Thyroid gland (tissue), 4 donors: ENCODE results near the gene COPE.

Source experiments
- POLR2A ChIP-seq, 2 donors: fragments of 450-650 bp; IDR thresholded peaks; one replicate each; pipeline ENCODE4 v1.6.1; 2017; ENCODE audit warnings: antibody characterized with exemption in 2 of 2, mild to moderate bottlenecking in 2 of 2, moderate library complexity in 1 of 2
- TF ChIP-seq, protein P1 (sequence below), 6 experiments: fragments of 200-600 bp in 3 of 6; fragments of 450-650 bp in 3 of 6; sonication (generic) in 3 of 6; IDR thresholded peaks; one replicate each; pipeline ENCODE4 v1.5.1; 2016 to 2019; ENCODE audit warnings: antibody characterized with exemption in 6 of 6, mild to moderate bottlenecking in 2 of 6, inconsistent platforms in 1 of 6, moderate library complexity in 1 of 6

DNA sequence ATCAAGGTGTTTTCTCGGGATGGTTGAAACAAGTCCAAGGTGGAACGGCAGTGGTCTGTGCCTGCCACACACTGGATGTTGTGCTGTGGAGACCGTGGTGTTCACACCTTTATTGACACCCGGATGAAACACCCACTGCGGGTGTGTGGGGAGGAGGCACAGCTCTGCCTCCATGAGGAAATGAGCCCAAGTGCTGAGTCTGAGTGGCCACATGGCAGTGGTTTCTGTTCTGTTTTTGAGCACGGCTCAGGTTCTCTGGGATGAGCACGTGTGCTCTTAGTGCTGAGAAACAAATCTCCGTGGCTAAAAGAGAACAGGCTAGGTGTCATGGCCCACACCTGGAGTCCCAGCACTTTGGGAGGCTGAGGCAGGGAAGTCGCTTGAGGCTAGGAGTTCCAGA is 58.0 kb downstream of the COPE start:
- TF ChIP-seq POLR2A (IDR thresholded peaks at IDR 0.05), result no peak
- TF ChIP-seq, protein P1, sequence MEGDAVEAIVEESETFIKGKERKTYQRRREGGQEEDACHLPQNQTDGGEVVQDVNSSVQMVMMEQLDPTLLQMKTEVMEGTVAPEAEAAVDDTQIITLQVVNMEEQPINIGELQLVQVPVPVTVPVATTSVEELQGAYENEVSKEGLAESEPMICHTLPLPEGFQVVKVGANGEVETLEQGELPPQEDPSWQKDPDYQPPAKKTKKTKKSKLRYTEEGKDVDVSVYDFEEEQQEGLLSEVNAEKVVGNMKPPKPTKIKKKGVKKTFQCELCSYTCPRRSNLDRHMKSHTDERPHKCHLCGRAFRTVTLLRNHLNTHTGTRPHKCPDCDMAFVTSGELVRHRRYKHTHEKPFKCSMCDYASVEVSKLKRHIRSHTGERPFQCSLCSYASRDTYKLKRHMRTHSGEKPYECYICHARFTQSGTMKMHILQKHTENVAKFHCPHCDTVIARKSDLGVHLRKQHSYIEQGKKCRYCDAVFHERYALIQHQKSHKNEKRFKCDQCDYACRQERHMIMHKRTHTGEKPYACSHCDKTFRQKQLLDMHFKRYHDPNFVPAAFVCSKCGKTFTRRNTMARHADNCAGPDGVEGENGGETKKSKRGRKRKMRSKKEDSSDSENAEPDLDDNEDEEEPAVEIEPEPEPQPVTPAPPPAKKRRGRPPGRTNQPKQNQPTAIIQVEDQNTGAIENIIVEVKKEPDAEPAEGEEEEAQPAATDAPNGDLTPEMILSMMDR (IDR thresholded peaks at IDR 0.05), result no peak
